SU-DHL-6 (cell line): Measurements from ENCODE around the gene BRINP2.

Experiments
- CTCF ChIP-seq: fragments of 200-600 bp; sonication (generic); IDR thresholded peaks from one replicate; pipeline ENCODE4 v1.5.1; 2017; ENCODE audit warnings: antibody characterized with exemption, mild to moderate bottlenecking, low read length, moderate library complexity; ENCODE audit not compliant: insufficient read depth, poor library complexity, severe bottlenecking
- EZH2phosphoT487 ChIP-seq: fragments of 200-600 bp; sonication (generic), shearing (Covaris generic); conservative IDR thresholded peaks from 2 replicates; pipeline ENCODE4 v1.6.1; 2018; ENCODE audit warnings: mild to moderate bottlenecking, antibody characterized with exemption, low read length, moderate library complexity, mixed read lengths

- TF ChIP-seq CTCF (no peak), EZH2phosphoT487 (no peak)
These were observed 76.9 kb downstream of the BRINP2 start for GRCh38 chr1:177247623-177248176.
